T-cell (primary cell): Measurements from ENCODE around the gene SURF4. TPM values are rescaled to one million over a fixed set of nuclear protein-coding genes. Genes with fewer than 3 reads are reported as not detected.

Source experiments
- ATAC-seq, 4 experiments: fragments of 200-7000 bp in 3 of 4; fragments of 150-1000 bp in 1 of 4; cut with Tn5 transposase; replicated peaks in 1 of 4; 1 replicate in 3 of 4; 2 replicates in 1 of 4; pipeline ENCODE4 v1.10.0; 2021; ENCODE audit warnings: moderate library complexity in 3 of 4, mild to moderate bottlenecking in 2 of 4, moderate number of reproducible peaks in 1 of 4
- CTCF ChIA-PET, 2 donors: fragments of 300-600 bp; sonication (Branson Sonifier 250); formaldehyde crosslinking; loops; one replicate each; lab custom pipeline; 2022; ENCODE audit warnings: antibody characterized with exemption in 2 of 2; lab: Charles Lee
- POLR2A ChIA-PET, 2 donors: fragments of 300-600 bp; sonication (Branson Sonifier 250); formaldehyde crosslinking; loops; one replicate each; lab custom pipeline; 2022; ENCODE audit warnings: antibody characterized with exemption in 2 of 2; lab: Charles Lee
- DNase-seq, 35 experiments: peaks; one replicate each; pipeline versions ENCODE4 v3.0.0 to v3.0.0-alpha.2; 2013 to 2023
- H3K27ac ChIP-seq: one replicate; pipeline ENCODE4 v1.5.1; 2013; ENCODE audit warnings: low read length
- H3K27me3 ChIP-seq, 2 experiments: replicated peaks in 1 of 2; 1 replicate in 1 of 2; 2 replicates in 1 of 2; pipeline versions ENCODE4 v1.6.1 to v1.7.0; 2013; ENCODE audit warnings: low read length in 1 of 2, mixed read lengths in 1 of 2; ENCODE audit not compliant: control insufficient read depth in 2 of 2, insufficient read depth in 2 of 2; ENCODE audit errors: extremely low read depth in 1 of 2
- H3K36me3 ChIP-seq, 2 donors: 1 replicate in 1 of 2; 2 replicates in 1 of 2; pipeline versions ENCODE4 v1.6.1 to v1.7.0; 2013; ENCODE audit warnings: low read length in 1 of 2; ENCODE audit not compliant: control insufficient read depth in 2 of 2, insufficient read depth in 1 of 2; ENCODE audit errors: extremely low read depth in 1 of 2
- H3K4me1 ChIP-seq, 2 experiments: 1 replicate in 1 of 2; 2 replicates in 1 of 2; pipeline versions ENCODE4 v1.6.1 to v1.7.0; 2013; ENCODE audit warnings: low read length in 2 of 2, mixed read lengths in 1 of 2; ENCODE audit not compliant: insufficient read depth in 2 of 2, control insufficient read depth in 1 of 2; ENCODE audit errors: extremely low read depth in 1 of 2
- H3K4me3 ChIP-seq, 2 donors: 1 replicate in 1 of 2; 2 replicates in 1 of 2; pipeline versions ENCODE4 v1.5.1 to v1.7.0; 2013; ENCODE audit warnings: mild to moderate bottlenecking in 2 of 2, low read length in 1 of 2, moderate library complexity in 1 of 2; ENCODE audit not compliant: control insufficient read depth in 1 of 2; ENCODE audit errors: extremely low read depth in 1 of 2
- H3K9me3 ChIP-seq: 2 replicates; pipeline ENCODE4 v1.7.0; 2013
- H3K27ac Mint-ChIP-seq, 2 donors: one replicate each; pipeline ENCODE4 v1.8.0; 2020 to 2021; ENCODE audit warnings: mild to moderate bottlenecking in 2 of 2, mixed read lengths in 2 of 2
- H3K27me3 Mint-ChIP-seq, 2 donors: one replicate each; pipeline ENCODE4 v1.8.0; 2021 to 2022; ENCODE audit warnings: mixed read lengths in 2 of 2
- H3K36me3 Mint-ChIP-seq: one replicate; pipeline ENCODE4 v1.8.0; 2021; ENCODE audit warnings: mixed read lengths
- H3K4me1 Mint-ChIP-seq, 3 donors: one replicate each; pipeline ENCODE4 v1.8.0; 2020 to 2022; ENCODE audit warnings: mixed read lengths in 3 of 3, mild to moderate bottlenecking in 1 of 3
- H3K4me3 Mint-ChIP-seq, 3 donors: one replicate each; pipeline ENCODE4 v1.8.0; 2020 to 2022; ENCODE audit warnings: mild to moderate bottlenecking in 3 of 3, mixed read lengths in 3 of 3, moderate library complexity in 3 of 3
- H3K9me3 Mint-ChIP-seq, 3 donors: one replicate each; pipeline ENCODE4 v1.8.0; 2020 to 2022; ENCODE audit warnings: mixed read lengths in 3 of 3
- WGBS: methylation state at CpG from one replicate; pipeline ENCODE4 v1.1.5; 2013; ENCODE audit warnings: missing lambda C conversion rate; ENCODE audit not compliant: insufficient coverage; 5-methylcytosine and 5-hydroxymethylcytosine counted together
- total RNA-seq, 35 experiments: library from RNA in 6 of 35; stranded (reverse) in 6 of 35; fragments of 120-200 nt in 1 of 35; gene quantifications; one replicate each; pipeline versions ENCODE4 v1.2.1 to v1.2.4 and lab custom pipeline; 2013 to 2026

SURF4 gene
- total RNA-seq, 5 donors from 2014 or later (not counting 1 experiment from before 2014, with no cell fraction given) = 73.5 to 114 (median 107) TPM

GRCh38 chr9:133401588-133401987, 25.7 kb upstream of the SURF4 start:
- ATAC-seq = no peak
- ChIA-PET CTCF (no interaction called here), POLR2A (no interaction called here)
- Mint-ChIP-seq H3K36me3 (peaks cover under 1% of the 10 kb centered on the region), H3K9me3 (no peaks in the 10 kb centered on the region), H3K4me3 (no peak overlapping the region), H3K27ac (no peak overlapping the region), H3K27me3 (no peaks in the 10 kb centered on the region), H3K4me1 (peaks cover 0 to 4% (median 4%) of the 10 kb centered on the region in 3 donors)
- Histone ChIP-seq H3K9me3 (no peaks in the 10 kb centered on the region), H3K4me1 (peaks cover 0 to 17% of the 10 kb centered on the region in 2 experiments), H3K4me3 (no peak overlapping the region), H3K27ac (no peak overlapping the region), H3K36me3 (peaks cover 10 to 23% of the 10 kb centered on the region in 2 donors), H3K27me3 (no peaks in the 10 kb centered on the region)
- no peak for DNase-seq
- 93% methylated on average over 4 of the region's 6 CpGs for WGBS

- Histone ChIP-seq H3K27ac (no peak overlapping the region), H3K36me3 (peaks cover 3 to 11% of the 10 kb centered on the region in 2 donors), H3K4me1 (peaks cover 0 to 15% of the 10 kb centered on the region in 2 experiments), H3K27me3 (no peaks in the 10 kb centered on the region), H3K9me3 (no peaks in the 10 kb centered on the region), H3K4me3 (no peak overlapping the region)
- ATAC-seq (no peak), DNase-seq (no peak)
- no peaks in the 10 kb centered on the region for H3K36me3 Mint-ChIP-seq
- H3K27ac Mint-ChIP-seq = no peak overlapping the region
- ChIA-PET POLR2A (interaction anchor here in 1 of 2 donors (0.6 kb wide), 1 partner anchor 983 kb away, joined by 4 read pairs; no protein-coding TSS in a partner anchor), CTCF (interaction anchor here in 1 of 2 donors (0.7 kb wide), 1 partner anchor 91 kb away, joined by 4 read pairs; no protein-coding TSS in a partner anchor)
- H3K4me3 Mint-ChIP-seq = no peak overlapping the region
- H3K27me3 Mint-ChIP-seq = no peaks in the 10 kb centered on the region
- no peaks in the 10 kb centered on the region for H3K9me3 Mint-ChIP-seq
- peaks cover 0 to 4% (median 4%) of the 10 kb centered on the region in 3 donors for H3K4me1 Mint-ChIP-seq
- 90% methylated on average over 12 of the region's 12 CpGs for WGBS
Observed at GRCh38 chr9:133400292-133400691, 24.4 kb upstream of the SURF4 start.

GRCh38 chr9:133397895-133398294, 22.0 kb upstream of the SURF4 start:
- H3K36me3 Mint-ChIP-seq = no peaks in the 10 kb centered on the region
- ATAC-seq (no peak), DNase-seq (no peak)
- H3K9me3 ChIP-seq = no peaks in the 10 kb centered on the region
- no peaks in the 10 kb centered on the region for H3K27me3 Mint-ChIP-seq
- CTCF ChIA-PET = no interaction called here
- peaks cover 0 to 6% of the 10 kb centered on the region in 2 experiments for H3K4me1 ChIP-seq
- WGBS = 75% methylated on average over 4 of the region's 9 CpGs
- no peak overlapping the region for H3K27ac ChIP-seq
- H3K27me3 ChIP-seq = peaks cover 0 to 15% of the 10 kb centered on the region in 2 experiments
- no peak overlapping the region for H3K4me3 ChIP-seq
- H3K9me3 Mint-ChIP-seq = no peaks in the 10 kb centered on the region
- peaks cover 0 to 5% of the 10 kb centered on the region in 2 donors for H3K36me3 ChIP-seq
- no peak overlapping the region for H3K27ac Mint-ChIP-seq
- POLR2A ChIA-PET = no interaction called here
- no peak overlapping the region for H3K4me3 Mint-ChIP-seq
- H3K4me1 Mint-ChIP-seq = no peaks in the 10 kb centered on the region

DNA sequence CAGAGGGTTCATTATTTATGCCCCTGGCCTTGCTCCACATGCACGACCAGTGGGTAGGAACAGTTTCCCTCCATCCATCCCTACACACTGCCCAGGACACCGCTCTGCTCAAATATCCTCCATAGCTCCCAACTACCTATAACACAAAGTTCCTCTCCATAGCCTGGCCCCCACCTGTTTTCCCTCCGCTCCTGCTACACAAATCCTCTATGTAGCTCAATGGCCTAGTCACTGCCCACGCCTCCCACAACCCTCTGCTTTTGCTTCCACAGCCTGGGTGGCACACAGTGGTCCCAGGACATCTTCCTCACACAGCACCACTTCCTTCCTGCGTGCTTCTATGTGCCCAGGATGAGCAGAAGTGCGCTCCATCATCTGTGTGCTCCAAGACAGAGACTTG, 21.5 kb upstream of the SURF4 start:
- 86% methylated on average over 3 of the region's 6 CpGs for WGBS
- Mint-ChIP-seq H3K27ac (no peak overlapping the region), H3K27me3 (no peaks in the 10 kb centered on the region), H3K4me1 (no peaks in the 10 kb centered on the region), H3K4me3 (no peak overlapping the region), H3K36me3 (no peaks in the 10 kb centered on the region), H3K9me3 (no peaks in the 10 kb centered on the region)
- no peak for DNase-seq
- peaks cover 0 to 15% of the 10 kb centered on the region in 2 experiments for H3K27me3 ChIP-seq
- no peak for ATAC-seq
- POLR2A ChIA-PET = no interaction called here
- H3K27ac ChIP-seq = no peak overlapping the region
- CTCF ChIA-PET = no interaction called here
- H3K4me1 ChIP-seq = peaks cover 0 to 6% of the 10 kb centered on the region in 2 experiments
- H3K4me3 ChIP-seq = no peak overlapping the region
- H3K36me3 ChIP-seq = peaks cover 0 to under 1% of the 10 kb centered on the region in 2 donors
- H3K9me3 ChIP-seq = no peaks in the 10 kb centered on the region

GRCh38 chr9:133396952-133397351, 21.1 kb upstream of the SURF4 start:
- WGBS = 48% methylated on average over 14 of the region's 14 CpGs
- Mint-ChIP-seq H3K36me3 (no peaks in the 10 kb centered on the region), H3K27me3 (no peaks in the 10 kb centered on the region), H3K4me3 (no peak overlapping the region), H3K9me3 (no peaks in the 10 kb centered on the region), H3K4me1 (no peaks in the 10 kb centered on the region), H3K27ac (no peak overlapping the region)
- Histone ChIP-seq H3K36me3 (no peaks in the 10 kb centered on the region), H3K4me1 (peaks cover 0 to 6% of the 10 kb centered on the region in 2 experiments), H3K4me3 (no peak overlapping the region), H3K27me3 (peaks cover 0 to 19% of the 10 kb centered on the region in 2 experiments), H3K9me3 (no peaks in the 10 kb centered on the region), H3K27ac (no peak overlapping the region)
- POLR2A ChIA-PET = no interaction called here
- CTCF ChIA-PET = no interaction called here
- DNase-seq = no peak
- no peak for ATAC-seq

- Histone ChIP-seq H3K27ac (no peak overlapping the region), H3K4me3 (no peak overlapping the region), H3K36me3 (no peaks in the 10 kb centered on the region), H3K4me1 (no peaks in the 10 kb centered on the region), H3K27me3 (peaks cover 0 to 31% of the 10 kb centered on the region in 2 experiments), H3K9me3 (no peaks in the 10 kb centered on the region)
- Mint-ChIP-seq H3K4me3 (no peak overlapping the region), H3K4me1 (no peaks in the 10 kb centered on the region), H3K9me3 (no peaks in the 10 kb centered on the region), H3K36me3 (no peaks in the 10 kb centered on the region), H3K27me3 (peaks cover 0 to 10% of the 10 kb centered on the region in 2 donors), H3K27ac (no peak overlapping the region)
- 50% methylated on average over 5 of the region's 8 CpGs for WGBS
- ChIA-PET CTCF (no interaction called here), POLR2A (no interaction called here)
- DNase-seq (no peak), ATAC-seq (no peak)
Observed at GRCh38 chr9:133394687-133395271, 18.9 kb upstream of the SURF4 start.
